ENCODE data around the gene CCDC73.

Gene CCDC73

DNA sequence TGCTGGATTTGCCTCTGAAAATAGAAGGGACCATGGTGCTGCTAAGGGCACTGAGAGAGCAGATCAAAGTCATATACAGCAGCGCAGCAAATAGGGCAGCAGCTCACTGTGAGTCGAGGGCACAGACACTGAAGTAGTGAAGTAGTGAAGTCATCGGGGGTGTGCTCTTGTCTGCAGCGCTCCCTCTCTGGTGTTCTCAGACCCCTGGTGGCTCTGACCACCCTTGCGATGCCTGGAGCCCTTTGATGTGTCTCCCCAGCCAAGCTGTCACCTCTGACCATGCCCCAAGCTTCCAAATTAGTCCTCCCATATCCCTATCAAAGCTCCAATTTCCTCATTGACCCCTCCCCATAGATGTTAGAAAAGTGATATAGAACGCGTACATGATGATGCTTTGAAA lies 238.6 kb downstream of the CCDC73 start:
- no peak for DNase-seq (ENCODE audit: low spot score in 2 of 2)
- Histone ChIP-seq H3K27me3 (ENCODE audit: low read depth) (no peaks in the 10 kb centered on the region), H3K4me1 (peaks cover 5% of the 10 kb centered on the region; the same call in 1 of the 2 replicates)

GRCh38 chr11:32555091-32555490 lies 239.4 kb downstream of the CCDC73 start:
- DNase-seq (ENCODE audit: low spot score in 2 of 2) = no peak
- Histone ChIP-seq H3K4me3 (no peak overlapping the region), H3K36me3 (replicated peaks) (no peaks in the 10 kb centered on the region), H3K9me3 (no peaks in the 10 kb centered on the region), H3K27me3 (ENCODE audit: low read depth) (no peaks in the 10 kb centered on the region), H3K4me1 (peaks cover 5% of the 10 kb centered on the region; the same call in 1 of the 2 replicates)
- in situ Hi-C loops (cut with MboI; ENCODE audit: low sequenced_read_pairs) = no loop called here

More for the DNA sequence above, 238.6 kb downstream of the CCDC73 start:
- in situ Hi-C loops (cut with MboI; ENCODE audit: low sequenced_read_pairs) = no loop called here
- H3K9me3 ChIP-seq = no peaks in the 10 kb centered on the region
- no peaks in the 10 kb centered on the region for H3K36me3 ChIP-seq (replicated peaks)
- no peak overlapping the region for H3K4me3 ChIP-seq

Data from HAP-1 (cell line).